ENCODE measurements around the gene TGFBR2.

Gene TGFBR2

DNA sequence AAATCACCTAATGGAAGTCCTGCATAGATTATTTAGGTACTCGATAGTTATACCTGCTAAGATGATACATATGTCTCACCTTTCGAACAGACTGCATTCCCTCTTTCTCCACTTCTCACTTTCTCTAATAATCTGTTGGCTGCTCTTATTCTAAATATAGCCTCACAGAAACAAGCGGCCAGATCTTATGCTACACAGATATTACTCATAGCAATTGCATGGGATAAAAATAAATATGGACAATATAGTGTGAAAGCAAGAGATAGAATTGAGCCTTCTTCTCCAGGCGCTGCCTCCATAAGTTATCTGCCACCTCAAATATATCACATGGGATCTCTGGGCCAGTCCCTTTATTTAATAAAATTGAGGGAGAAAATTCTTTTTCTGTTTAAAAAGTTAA, 29.5 kb upstream of the TGFBR2 start:
- Histone ChIP-seq H3K4me1 (ENCODE audit: control insufficient read depth, insufficient read depth, low read length) (no peaks in the 10 kb centered on the region), H3K27ac (ENCODE audit: extremely low read depth, low read depth, low read length) (no peak overlapping the region), H3K4me3 (ENCODE audit: low read depth, low read length) (no peak overlapping the region), H3K36me3 (ENCODE audit: control insufficient read depth in 2 of 2, insufficient read depth in 1 of 2, low read length in 2 of 2) (no peaks in the 10 kb centered on the region), H3K9me3 (ENCODE audit: control insufficient read depth, insufficient read depth, low read depth, low read length) (no peaks in the 10 kb centered on the region)
- CTCF ChIA-PET, result no interaction called here
- POLR2A ChIA-PET, result no interaction called here
- TF ChIP-seq, protein P1, sequence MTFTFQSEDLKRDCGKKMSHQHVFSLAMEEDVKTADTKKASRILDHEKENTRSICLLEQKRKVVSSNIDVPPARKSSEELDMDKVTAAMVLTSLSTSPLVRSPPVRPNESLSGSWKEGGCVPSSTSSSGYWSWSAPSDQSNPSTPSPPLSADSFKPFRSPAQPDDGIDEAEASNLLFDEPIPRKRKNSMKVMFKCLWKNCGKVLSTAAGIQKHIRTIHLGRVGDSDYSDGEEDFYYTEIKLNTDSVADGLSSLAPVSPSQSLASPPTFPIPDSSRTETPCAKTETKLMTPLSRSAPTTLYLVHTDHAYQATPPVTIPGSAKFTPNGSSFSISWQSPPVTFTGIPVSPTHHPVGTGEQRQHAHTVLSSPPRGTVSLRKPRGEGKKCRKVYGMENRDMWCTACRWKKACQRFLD (tag by site-specific recombination; IDR thresholded peaks at IDR 0.05), result no peak
- TF ChIP-seq, protein P2, sequence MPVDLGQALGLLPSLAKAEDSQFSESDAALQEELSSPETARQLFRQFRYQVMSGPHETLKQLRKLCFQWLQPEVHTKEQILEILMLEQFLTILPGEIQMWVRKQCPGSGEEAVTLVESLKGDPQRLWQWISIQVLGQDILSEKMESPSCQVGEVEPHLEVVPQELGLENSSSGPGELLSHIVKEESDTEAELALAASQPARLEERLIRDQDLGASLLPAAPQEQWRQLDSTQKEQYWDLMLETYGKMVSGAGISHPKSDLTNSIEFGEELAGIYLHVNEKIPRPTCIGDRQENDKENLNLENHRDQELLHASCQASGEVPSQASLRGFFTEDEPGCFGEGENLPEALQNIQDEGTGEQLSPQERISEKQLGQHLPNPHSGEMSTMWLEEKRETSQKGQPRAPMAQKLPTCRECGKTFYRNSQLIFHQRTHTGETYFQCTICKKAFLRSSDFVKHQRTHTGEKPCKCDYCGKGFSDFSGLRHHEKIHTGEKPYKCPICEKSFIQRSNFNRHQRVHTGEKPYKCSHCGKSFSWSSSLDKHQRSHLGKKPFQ (tag by site-specific recombination; IDR thresholded peaks at IDR 0.05), result no peak
- TF ChIP-seq, protein P3, sequence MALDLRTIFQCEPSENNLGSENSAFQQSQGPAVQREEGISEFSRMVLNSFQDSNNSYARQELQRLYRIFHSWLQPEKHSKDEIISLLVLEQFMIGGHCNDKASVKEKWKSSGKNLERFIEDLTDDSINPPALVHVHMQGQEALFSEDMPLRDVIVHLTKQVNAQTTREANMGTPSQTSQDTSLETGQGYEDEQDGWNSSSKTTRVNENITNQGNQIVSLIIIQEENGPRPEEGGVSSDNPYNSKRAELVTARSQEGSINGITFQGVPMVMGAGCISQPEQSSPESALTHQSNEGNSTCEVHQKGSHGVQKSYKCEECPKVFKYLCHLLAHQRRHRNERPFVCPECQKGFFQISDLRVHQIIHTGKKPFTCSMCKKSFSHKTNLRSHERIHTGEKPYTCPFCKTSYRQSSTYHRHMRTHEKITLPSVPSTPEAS (tag by site-specific recombination; IDR thresholded peaks at IDR 0.05), result no peak
- TF ChIP-seq, protein P4, sequence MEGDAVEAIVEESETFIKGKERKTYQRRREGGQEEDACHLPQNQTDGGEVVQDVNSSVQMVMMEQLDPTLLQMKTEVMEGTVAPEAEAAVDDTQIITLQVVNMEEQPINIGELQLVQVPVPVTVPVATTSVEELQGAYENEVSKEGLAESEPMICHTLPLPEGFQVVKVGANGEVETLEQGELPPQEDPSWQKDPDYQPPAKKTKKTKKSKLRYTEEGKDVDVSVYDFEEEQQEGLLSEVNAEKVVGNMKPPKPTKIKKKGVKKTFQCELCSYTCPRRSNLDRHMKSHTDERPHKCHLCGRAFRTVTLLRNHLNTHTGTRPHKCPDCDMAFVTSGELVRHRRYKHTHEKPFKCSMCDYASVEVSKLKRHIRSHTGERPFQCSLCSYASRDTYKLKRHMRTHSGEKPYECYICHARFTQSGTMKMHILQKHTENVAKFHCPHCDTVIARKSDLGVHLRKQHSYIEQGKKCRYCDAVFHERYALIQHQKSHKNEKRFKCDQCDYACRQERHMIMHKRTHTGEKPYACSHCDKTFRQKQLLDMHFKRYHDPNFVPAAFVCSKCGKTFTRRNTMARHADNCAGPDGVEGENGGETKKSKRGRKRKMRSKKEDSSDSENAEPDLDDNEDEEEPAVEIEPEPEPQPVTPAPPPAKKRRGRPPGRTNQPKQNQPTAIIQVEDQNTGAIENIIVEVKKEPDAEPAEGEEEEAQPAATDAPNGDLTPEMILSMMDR (tag by site-specific recombination; IDR thresholded peaks at IDR 0.05), result no peak
- TF ChIP-seq, protein P5, sequence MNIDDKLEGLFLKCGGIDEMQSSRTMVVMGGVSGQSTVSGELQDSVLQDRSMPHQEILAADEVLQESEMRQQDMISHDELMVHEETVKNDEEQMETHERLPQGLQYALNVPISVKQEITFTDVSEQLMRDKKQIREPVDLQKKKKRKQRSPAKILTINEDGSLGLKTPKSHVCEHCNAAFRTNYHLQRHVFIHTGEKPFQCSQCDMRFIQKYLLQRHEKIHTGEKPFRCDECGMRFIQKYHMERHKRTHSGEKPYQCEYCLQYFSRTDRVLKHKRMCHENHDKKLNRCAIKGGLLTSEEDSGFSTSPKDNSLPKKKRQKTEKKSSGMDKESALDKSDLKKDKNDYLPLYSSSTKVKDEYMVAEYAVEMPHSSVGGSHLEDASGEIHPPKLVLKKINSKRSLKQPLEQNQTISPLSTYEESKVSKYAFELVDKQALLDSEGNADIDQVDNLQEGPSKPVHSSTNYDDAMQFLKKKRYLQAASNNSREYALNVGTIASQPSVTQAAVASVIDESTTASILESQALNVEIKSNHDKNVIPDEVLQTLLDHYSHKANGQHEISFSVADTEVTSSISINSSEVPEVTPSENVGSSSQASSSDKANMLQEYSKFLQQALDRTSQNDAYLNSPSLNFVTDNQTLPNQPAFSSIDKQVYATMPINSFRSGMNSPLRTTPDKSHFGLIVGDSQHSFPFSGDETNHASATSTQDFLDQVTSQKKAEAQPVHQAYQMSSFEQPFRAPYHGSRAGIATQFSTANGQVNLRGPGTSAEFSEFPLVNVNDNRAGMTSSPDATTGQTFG (tag by site-specific recombination; IDR thresholded peaks at IDR 0.05; ENCODE audit: borderline replicate concordance), result no peak
- no peak for TF ChIP-seq SALL2 (tag by site-specific recombination; IDR thresholded peaks at IDR 0.05; ENCODE audit: borderline replicate concordance)
- no peak for TF ChIP-seq SP3 (tag by site-specific recombination; IDR thresholded peaks at IDR 0.05)
- TF ChIP-seq ZNF830 (tag by site-specific recombination; IDR thresholded peaks at IDR 0.05; ENCODE audit: low read depth), result no peak
- TF ChIP-seq, protein P6, sequence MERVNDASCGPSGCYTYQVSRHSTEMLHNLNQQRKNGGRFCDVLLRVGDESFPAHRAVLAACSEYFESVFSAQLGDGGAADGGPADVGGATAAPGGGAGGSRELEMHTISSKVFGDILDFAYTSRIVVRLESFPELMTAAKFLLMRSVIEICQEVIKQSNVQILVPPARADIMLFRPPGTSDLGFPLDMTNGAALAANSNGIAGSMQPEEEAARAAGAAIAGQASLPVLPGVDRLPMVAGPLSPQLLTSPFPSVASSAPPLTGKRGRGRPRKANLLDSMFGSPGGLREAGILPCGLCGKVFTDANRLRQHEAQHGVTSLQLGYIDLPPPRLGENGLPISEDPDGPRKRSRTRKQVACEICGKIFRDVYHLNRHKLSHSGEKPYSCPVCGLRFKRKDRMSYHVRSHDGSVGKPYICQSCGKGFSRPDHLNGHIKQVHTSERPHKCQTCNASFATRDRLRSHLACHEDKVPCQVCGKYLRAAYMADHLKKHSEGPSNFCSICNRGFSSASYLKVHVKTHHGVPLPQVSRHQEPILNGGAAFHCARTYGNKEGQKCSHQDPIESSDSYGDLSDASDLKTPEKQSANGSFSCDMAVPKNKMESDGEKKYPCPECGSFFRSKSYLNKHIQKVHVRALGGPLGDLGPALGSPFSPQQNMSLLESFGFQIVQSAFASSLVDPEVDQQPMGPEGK (tag by site-specific recombination; IDR thresholded peaks at IDR 0.05), result no peak
- TF ChIP-seq KLF7 (tag by site-specific recombination; IDR thresholded peaks at IDR 0.05; ENCODE audit: borderline replicate concordance), result no peak
- TF ChIP-seq, protein P7, sequence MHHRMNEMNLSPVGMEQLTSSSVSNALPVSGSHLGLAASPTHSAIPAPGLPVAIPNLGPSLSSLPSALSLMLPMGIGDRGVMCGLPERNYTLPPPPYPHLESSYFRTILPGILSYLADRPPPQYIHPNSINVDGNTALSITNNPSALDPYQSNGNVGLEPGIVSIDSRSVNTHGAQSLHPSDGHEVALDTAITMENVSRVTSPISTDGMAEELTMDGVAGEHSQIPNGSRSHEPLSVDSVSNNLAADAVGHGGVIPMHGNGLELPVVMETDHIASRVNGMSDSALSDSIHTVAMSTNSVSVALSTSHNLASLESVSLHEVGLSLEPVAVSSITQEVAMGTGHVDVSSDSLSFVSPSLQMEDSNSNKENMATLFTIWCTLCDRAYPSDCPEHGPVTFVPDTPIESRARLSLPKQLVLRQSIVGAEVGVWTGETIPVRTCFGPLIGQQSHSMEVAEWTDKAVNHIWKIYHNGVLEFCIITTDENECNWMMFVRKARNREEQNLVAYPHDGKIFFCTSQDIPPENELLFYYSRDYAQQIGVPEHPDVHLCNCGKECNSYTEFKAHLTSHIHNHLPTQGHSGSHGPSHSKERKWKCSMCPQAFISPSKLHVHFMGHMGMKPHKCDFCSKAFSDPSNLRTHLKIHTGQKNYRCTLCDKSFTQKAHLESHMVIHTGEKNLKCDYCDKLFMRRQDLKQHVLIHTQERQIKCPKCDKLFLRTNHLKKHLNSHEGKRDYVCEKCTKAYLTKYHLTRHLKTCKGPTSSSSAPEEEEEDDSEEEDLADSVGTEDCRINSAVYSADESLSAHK (tag by site-specific recombination; IDR thresholded peaks at IDR 0.05), result no peak

Data from HEK293 (cell line).